A549 treated with GW870086 at 1 μM for 4 hours (cell line): ENCODE results near the gene LRRC37A2. TPM values are rescaled to one million over a fixed set of nuclear protein-coding genes. Genes with fewer than 3 reads are reported as not detected.

Source experiments
- total RNA-seq: library from RNA; stranded (reverse); fragments of 200-300 nt; extraction: Qiagen RNA extraction; gene quantifications from 5 replicates; pipeline ENCODE4 v1.2.3, GENCODE V29; 2022; ENCODE audit warnings: low read depth

LRRC37A2 gene
- 2.3 to 3.8 TPM (median 3.4 TPM) in 5 replicates for total RNA-seq

DNA sequence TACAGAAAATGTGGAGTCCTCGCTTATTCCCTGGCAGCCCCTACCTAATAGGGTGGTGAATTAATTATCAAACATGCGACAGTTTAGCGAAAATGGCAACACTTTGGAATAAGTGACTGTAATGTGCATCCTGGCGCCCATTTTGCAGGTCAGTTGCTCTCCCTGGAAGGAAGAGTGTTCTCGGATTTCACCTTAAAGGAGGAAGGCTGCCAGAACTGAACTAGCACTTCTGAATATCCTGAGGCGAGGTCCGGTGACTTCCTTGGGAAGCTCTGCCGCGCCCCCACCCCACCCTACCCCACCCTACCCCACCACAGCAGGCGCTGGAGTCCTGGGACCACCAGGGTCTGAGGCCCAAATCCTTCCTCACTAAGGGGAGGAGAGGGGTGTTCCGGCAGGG lies at the start of gene LRRC37A2:
Gene LRRC37A2, plus strand, starts transcription at position 301 of the 400 bp plus-strand sequence. CDS start 245 bp downstream, outside the sequence.

DNA sequence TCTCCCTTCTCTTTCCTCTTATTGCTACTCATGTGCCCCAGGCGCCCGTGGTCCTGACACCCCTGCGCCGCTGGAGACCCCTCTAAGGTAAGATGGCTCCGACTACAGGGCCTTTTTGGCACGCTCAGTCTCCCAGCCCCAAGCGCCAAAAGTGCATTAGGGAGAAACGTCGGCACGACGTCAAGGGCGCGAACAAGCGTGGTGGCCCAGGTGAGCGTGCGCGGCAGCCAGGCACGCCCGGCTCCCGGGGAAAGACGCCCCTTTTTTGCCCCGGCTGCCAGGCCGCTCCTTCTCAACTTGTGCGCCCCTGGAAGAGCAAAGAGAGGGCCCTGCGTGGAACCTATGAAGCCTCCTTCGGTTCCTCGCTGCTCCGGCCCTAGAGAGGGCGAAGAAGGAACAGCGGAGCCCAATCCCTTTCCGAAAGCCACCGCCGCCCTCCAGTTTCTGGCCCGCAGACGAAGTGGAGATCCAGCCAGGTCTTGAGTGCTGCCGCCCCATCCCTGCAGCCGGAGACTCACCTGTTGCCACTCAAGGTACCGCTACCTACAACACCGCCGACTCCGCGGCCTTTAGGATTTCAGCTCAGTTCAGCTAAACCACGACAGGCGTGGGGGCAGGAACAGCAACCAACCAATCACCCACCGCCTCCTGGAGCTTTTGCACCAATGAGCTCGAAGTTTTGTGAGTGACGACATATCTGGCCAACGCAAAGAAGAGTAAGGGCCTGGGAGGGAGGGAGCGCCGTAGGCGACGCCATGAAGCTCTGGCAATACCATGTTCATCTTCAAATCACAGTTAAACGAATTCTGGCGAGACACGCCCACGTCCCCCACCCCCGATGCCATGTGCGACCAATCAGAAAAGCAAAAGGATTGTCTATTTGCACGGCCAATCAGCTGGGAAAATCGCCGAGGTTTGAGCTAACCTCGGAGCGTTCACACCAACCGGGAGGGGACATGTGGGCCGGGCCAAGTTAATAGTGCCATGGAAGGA lies 67.1 kb downstream of the LRRC37A2 start, which contains the start of gene ARL17A:
Gene ARL17A, minus strand, starts transcription at position 609 of the 993 bp plus-strand sequence. CDS start 3,369 bp downstream, outside the sequence.

DNA sequence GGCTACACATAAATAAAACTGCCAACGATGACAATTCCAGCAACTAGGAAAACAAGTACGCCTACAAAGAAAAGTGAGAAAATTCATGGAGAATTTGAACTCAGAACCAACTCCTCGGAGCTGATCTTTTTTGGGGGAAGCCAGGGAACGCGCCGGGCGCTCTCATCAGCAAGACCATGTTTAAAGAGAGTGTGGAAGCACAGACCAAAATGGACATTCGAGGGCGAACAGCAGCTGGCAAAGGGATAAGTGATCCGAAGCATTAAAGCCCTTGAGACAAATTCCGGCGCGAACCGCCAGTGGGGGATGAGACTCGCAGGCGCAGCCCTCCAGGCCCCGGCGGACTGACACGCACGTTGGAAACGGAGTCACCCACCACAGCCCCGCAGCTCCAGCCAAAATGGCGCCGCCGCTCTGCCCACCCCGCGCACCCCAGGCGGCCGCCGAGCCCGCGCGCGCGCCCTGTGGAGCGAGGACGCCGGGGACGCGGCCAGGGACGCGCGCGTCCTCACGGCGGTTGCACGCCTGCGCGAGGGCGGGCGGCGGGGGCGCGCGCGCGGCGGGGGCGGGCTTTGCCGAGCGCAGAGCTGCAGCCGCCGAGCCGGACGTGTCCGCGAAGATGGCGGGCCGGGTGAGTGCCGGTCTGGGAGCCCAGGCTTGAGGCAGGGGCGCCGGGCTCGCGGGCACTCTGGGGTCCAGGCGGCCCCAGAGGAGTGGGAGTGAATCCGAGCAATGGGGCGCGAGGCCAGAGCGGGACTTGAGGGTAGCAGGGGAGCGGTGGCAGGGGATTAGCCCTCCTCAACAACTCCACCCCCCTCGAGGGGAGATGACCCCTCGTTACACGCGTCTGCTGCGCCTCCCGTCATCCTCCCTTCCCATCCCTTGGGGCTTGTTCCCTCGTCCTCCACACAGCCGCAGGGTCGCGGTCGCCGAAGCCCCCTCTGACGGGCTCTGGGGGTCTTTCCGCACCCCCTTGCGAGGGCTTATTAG lies 78.2 kb downstream of the LRRC37A2 start, which contains the start of gene NSF:
Gene NSF, plus strand, starts transcription at position 513 of the 990 bp plus-strand sequence. Its CDS starts 107 bp downstream, at position 620.

Other genes starting within 250 kb of the LRRC37A2 start
- 0.79 to 0.99 TPM (median 0.83 TPM) in 5 replicates for gene LRRC37A, start 217.3 kb upstream of the LRRC37A2 start, total RNA-seq
- 4.5 to 8.3 TPM (median 6.5 TPM) in 5 replicates for gene ARL17B, start 150.7 kb upstream of the LRRC37A2 start, total RNA-seq
- 1.9 to 4.5 TPM (median 3.8 TPM) in 5 replicates for gene ARL17A, start 67.2 kb downstream of the LRRC37A2 start, total RNA-seq
- gene NSF, start 78.2 kb downstream of the LRRC37A2 start, total RNA-seq: 18.2 to 22.2 TPM (median 20.2 TPM) in 5 replicates